GM08714 (cell line): ENCODE results near the gene OSCP1.
A peak's percentile ranks its signal among the peaks of the same experiment; 100 is the strongest.

ENCODE experiments used
- H3K4me3 ChIP-seq: fragments of 200-500 bp; sonication (Bioruptor generic); 2 replicates; pipeline ENCODE4 v1.5.1; 2014; ENCODE audit warnings: mild to moderate bottlenecking, low read length, inconsistent platforms
- ZNF274 ChIP-seq: IDR thresholded peaks from 2 replicates; pipeline ENCODE4 v1.6.1; 2012; ENCODE audit warnings: mild to moderate bottlenecking, low read depth, low read length

Gene OSCP1

DNA sequence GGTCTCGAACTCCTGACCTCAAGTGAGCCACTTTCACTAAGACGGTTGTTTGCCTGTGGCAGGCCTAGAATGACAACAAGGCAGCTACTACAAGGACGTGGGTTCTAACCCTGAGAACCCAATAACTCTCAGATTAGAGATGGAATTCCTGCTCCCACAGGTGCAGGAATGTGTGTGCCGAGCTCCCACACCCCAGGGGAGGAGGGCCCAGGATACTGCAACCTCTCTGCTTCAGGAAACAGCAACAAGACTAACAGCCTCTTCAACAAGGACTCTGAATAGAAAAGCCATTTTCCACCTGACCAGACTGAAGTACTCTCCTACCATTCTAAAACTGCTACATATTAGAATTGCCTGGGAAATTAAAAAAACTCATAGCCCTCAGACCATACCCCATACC lies 57.4 kb downstream of the OSCP1 start:
- TF ChIP-seq ZNF274: no peak
- H3K4me3 ChIP-seq: no peak overlapping the region

DNA sequence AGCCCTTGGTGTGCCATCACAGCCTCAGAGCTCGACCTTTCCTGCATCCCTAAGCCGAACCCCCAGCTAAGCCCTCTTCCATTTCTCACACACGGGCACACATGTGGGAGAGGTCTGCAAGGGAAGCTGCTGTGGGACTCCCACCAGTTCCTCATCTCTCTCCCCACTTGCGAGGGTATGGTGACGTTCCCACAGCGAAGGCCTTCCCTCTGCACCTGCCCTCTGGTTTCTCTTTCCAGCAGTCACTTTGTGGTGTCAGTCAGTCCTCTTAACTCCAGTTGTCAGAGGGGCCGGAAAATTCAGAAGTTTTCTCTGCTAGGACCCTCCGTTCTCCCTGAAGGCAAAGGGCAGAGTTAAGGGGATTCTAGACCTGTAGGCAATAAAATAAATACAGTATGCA lies 59.0 kb downstream of the OSCP1 start:
- no peak overlapping the region for H3K4me3 ChIP-seq
- no peak for TF ChIP-seq ZNF274

GRCh38 chr1:36390411-36390810 lies 59.8 kb downstream of the OSCP1 start:
- H3K4me3 ChIP-seq: no peak overlapping the region; the same call in 1 of the 2 replicates
- TF ChIP-seq ZNF274: no peak

DNA sequence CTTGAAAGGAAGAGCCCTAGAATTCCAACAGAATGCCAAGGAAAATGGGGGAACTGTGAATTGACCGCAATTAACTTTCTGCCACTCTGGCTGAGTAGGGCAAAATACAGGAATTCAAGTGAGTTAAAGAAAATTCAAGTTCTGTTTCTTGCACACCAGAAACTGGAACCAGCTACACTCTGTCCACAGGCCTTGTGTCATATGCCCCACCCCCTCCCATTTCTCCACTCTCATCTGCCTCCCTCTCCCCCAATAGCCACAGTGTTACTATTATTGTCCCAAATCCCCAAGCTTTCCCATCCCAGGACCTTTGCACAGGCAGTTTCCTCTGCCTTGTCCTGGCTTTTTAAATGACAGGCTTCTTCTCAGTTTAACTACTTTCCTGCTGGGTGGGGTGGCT lies 60.3 kb downstream of the OSCP1 start:
- no peak overlapping the region; the same call in 1 of the 2 replicates for H3K4me3 ChIP-seq
- no peak for TF ChIP-seq ZNF274

- TF ChIP-seq ZNF274: no peak
- H3K4me3 ChIP-seq: no peak overlapping the region; the same call in 1 of the 2 replicates
Measured at GRCh38 chr1:36389261-36389660, 61.0 kb downstream of the OSCP1 start.

- H3K4me3 ChIP-seq: peak overlapping the region; percentile 76; the same call in 1 of the 2 replicates
- TF ChIP-seq ZNF274: no peak
Measured at GRCh38 chr1:36387141-36387949, 62.9 kb downstream of the OSCP1 start.

DNA sequence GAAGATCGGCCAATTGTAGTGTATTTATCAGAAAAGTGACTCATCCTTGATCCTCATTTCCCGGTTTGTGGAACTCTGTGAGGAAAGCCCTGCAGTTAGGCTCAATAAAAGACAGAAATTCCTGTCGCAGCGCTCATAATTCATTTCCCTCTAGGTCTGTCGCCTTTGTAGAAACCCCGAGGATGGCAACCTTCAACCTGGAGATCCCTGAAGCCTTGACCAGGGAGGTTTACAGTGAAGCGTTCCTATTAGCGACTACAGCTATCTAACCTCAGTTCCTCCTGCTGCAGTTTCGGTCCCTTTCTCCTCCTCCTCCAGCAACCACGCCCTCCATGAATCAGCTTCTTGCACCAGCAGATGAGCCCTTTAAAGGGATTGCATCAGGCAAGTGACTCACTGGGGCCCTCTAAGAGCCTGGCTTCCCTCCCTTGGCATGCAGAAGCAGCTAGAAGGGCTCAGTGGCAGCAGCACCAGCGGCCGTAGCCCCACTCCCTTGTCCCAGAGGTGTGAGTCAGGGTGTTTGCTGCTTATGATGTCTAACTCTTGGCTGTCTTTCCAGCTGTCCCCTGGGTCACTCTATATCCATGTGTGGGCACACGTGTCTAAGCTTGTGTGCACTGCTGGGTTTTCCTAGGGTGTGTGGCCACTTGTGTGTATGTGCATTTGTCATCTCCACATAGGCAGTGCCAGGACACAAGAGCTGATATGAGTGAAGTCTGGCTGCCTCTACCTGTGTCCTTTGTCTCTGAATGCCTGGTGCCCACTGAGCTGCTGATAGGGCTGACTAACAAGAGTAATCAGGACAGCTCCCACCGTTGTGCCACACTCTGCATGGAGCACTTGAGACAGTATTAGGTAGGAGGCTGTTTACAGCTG lies 63.7 kb downstream of the OSCP1 start:
- no peak for TF ChIP-seq ZNF274
- H3K4me3 ChIP-seq: peak overlapping the region; percentile 76

DNA sequence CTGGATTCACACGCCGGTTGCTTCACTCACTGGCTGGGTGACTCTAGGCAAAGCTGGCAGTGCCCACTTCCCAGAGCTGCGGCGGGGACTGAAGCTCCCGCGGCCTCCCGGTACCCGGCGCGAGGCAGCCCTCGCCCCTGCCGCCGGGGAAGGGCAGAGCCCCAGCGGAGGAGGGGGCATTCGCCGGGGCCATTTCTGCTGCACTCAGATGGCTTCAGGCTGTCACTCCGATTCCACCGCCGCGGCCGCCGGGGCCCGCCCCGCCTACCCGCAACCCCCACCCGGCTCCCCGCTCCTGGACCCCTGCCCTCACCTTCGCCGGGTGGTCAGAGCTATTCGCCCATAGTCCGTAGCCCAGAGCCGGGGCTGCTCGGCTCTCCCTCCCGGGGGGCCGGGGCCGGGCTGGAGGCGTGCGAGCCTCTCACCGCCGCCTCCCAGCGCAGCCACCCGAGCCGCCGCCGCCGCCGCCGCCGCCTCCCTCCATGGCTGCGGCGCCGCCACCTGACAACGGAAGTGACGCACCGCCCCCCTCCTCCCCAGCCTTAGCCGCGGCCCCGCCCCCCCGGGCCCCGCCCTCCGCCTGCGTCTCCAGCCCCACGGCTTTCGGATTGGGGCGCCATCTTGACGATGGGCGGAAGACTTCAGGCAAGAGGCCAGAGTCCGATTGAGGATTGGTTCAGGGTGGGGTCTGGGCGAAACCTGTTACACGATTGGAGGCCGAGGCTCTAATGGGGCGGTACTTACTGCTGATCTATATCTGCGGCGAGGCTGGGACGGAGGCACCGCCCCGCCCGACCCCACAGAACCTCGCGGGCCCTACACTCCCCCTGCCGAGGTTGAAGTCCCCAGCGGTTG lies 64.6 kb downstream of the OSCP1 start, which contains the start of gene STK40:
Gene STK40, minus strand, starts transcription at position 515 of the 855 bp plus-strand sequence. CDS start 24,592 bp downstream, outside the sequence.
- H3K4me3 ChIP-seq: peak within 1 kb of the TSS; percentile 95
- no peak for TF ChIP-seq ZNF274

DNA sequence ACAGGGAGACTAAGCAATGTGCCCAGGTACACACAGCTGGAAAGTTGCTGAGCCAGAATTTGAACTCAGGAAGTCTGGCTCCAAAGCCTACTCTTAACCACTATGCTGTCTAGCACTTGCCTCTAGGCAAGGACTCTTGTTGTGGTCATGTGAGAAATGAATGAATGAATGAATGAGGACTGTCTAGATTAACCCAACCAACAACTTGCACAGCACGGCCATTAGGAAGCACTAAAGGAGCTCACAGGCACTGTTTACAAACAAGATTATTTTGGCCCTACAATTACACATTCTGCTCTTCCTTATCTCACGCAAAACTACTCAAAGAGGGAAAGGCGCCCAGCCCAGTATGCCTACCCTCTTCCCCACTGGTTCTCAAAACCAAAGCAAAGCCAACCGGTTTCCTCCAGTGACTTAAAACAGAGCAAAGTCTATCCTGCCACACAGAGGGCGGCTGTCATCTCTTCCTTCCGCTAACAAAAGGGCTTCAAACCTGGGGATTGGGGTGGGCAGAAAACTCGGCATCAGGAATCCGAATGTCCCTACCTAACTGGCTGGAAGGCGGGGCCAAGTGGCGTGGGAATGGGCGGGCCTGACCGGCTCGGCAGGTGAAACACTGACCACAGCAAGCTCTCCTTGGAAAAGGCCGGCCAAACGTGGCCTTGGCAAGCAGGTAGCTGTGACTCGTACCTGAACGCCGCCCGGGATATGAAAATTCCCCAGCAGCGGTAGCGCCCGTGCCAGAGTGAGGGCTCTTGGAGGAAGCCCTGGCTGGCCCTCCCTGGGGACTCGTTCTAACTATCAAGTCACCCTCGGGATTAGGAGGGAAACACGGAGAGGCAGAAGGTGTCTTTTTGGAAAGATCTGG lies 65.5 kb downstream of the OSCP1 start:
- H3K4me3 ChIP-seq: peak overlapping the region; percentile 95
- no peak for TF ChIP-seq ZNF274

DNA sequence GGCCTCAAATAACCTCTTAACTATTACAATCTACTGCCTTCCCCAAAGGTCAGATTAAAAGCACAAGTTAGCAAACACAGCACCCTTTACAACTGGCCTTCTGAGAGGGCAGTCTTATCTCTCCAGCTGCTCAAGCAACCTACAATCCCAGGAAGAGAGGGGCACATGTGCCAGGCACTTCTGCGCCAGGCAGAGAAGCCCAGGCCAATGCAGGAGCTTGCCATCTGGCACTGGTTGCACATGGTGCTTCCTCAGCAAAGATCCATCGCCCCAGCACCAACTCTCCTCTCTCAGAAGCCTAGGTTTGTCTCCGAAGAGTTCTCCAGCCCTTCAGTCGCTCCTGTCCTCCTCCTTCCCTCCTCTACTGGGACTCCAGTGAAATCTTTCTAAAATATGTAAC lies 67.0 kb downstream of the OSCP1 start:
- H3K4me3 ChIP-seq: no peak overlapping the region

DNA sequence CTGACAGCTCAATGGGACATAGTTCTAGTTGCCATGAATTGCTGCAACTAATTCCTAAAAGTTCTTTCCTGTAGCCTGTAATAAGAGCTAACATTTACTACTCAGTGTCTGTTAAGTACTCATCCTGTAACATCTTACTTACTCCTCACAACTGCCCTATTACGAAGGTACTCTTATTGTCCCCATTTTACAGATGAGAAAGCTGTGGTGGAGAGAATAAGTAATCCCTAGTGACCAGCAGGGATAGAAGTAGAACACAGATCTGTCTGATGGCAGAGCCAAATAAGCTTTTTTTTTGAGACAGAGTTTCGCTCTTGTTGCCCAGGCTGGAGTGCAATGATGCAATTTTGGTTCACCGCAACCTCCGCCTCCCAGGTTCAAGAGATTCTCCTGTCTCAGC lies 67.6 kb downstream of the OSCP1 start:
- TF ChIP-seq ZNF274: no peak

More for the DNA sequence above, 67.0 kb downstream of the OSCP1 start:
- no peak for TF ChIP-seq ZNF274

GRCh38 chr1:36382231-36382630 lies 68.0 kb downstream of the OSCP1 start:
- TF ChIP-seq ZNF274: no peak
- H3K4me3 ChIP-seq: no peak overlapping the region

More for the DNA sequence above, 67.6 kb downstream of the OSCP1 start:
- no peak overlapping the region for H3K4me3 ChIP-seq

DNA sequence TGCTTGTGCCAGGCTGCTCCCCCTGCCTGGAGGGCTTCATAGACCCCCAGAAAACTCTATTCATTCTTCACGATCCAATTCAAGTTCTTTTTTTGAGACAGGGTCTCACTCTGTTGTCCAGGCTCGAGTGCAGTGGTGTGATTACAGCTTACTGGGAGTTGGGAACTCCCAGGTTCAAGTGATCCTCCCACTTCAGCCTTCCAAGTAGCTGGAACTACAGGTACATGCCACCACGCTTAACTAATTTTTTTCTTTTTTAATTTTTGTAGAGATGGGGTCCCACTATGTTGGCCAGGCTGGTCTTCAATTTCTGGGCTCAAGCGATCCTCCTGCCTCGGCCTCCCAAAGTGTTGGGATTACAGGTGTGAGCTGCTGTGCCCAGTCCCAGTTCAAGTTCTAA lies 68.8 kb downstream of the OSCP1 start:
- H3K4me3 ChIP-seq: no peak overlapping the region
- no peak for TF ChIP-seq ZNF274
